M059J (cell line): ENCODE results near the gene HCN3. TPM values are rescaled to one million over a fixed set of nuclear protein-coding genes. Genes with fewer than 3 reads are reported as not detected.

Experiments used
- DNase-seq: peaks from one replicate; pipeline ENCODE4 v3.0.0-alpha.2; 2012; ENCODE audit warnings: low read depth
- total RNA-seq: library from RNA; depleted of rRNA; stranded (reverse); fragments of >200 nt; shearing (Covaris generic); gene quantifications from 2 replicates; pipeline ENCODE4 v1.2.3, GENCODE V29; 2014

HCN3 gene
- total RNA-seq, 1 experiment from 2014 or later: 1.7 TPM

- DNase-seq: no peak
Observed at GRCh38 chr1:155254228-155254713, 23.0 kb upstream of the HCN3 start.

GRCh38 chr1:155254714-155255242 lies 22.5 kb upstream of the HCN3 start:
- DNase-seq: peak; percentile 34

DNA sequence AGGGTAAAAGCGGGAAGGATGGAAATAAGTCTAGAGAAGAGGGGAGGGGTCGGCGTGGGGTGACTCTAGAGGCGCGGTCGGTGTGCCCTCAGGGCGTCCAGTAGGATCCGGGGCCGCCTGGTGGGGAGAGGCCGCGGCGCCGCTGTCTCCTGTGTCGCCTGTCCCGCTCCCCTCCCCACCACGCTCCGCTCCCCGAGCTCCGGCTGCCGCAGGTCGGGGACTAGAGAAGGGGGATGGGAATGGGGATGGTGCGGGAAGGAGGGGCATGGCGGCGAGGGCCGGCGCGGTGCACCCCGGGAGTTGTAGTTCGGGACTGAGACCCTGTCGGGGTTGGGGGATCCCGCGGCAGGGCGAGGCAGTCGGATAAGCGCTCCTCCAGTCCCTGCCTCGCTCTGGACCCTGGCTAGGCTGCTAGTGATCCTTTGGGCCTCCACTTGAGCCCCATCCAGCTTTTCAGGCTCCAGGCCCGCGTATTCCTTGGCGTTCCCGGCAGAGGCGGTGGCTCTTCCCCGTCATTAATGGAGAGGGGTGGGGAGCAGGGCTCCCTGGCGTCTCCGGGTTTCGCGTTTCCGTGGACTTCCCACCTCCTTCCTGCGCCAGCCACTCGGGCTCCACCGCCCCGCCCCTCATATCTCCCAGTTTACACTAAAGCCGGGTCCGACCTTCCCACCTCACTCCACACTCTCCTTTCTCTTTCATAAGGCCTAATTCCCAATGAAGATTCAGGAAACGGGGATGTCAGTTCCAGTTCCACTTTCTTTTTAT lies 21.8 kb upstream of the HCN3 start, which contains the start of gene ENTREP3:
TSS of gene ENTREP3 (minus strand) at position 241 of the 765 bp plus-strand sequence. CDS start 606 bp downstream, outside the sequence.
- peak; percentile 84 for DNase-seq

DNA sequence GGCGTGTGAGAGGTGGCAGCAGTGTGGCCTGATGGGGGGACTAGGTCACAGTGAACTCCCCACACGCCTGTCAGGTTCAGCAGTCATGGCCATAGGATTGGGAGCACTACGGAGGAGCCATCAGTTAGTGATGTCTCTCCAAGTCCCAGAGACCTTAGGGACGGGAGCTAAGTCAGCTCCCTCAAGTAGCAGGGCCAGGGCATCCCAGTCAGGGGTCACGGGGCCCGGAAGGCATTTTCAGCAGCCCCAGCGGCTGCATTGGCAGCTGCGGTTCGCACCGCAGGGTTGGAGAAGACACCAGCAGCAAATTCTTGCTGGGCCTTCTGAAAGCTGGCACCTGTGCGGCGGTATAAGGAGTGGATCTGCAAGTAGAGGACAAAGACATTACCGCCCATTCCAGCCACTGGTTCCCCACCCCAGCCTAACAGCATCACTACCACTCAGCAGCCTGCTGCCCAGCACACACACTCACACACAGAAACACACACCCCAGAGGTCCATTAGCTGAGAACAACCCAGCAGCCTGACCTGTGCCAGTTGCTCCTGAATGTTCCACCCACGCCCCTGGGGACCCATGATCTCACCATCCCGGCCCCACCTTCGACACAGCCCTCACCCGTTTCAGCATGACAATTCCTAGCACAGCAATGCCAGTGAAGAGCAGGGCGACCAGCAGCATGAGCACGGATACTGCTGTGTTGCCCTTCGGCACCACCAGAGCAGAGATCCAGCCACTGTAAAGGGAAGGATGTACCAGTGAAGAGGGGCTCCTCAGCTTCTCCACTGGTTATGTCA lies 21.0 kb upstream of the HCN3 start:
- no peak for DNase-seq

DNA sequence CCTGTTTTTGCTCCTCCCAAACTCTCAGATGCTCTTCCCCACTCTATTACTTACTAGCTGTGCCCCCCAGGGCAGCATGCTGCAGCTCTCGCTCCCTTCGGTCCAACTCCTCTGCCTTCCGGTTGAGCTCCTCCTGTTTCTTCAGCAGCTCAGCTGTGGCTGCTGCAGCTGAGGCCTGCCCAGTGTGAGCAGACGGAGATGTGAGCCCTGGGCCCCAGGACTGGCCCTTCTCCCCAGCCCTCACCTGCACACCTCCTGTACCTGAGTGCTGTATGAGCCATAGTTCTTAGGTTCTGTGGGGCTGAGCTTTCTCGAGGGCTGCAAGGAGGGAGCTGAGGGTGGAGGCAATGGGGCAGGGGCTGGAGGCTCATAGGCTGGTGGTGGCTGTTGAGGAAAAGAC lies 17.0 kb upstream of the HCN3 start:
- no peak for DNase-seq

DNA sequence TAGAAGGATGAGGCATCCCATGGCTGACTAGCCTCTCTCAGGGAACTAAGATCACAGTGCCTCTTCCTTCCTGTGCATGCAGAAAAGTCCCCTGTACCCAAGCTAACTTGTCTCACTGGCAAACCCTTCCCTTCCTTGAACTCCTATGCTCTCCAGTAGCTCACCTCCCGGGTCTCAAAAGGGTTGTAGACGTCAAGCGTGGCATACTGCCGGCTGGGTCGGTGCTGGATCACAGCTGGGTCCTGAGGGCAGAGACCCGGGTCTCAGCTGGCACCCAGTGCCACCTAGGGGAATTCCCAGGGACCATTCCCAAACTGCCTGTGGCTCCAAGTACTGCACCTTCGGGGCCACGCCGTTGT lies 15.8 kb upstream of the HCN3 start:
- DNase-seq: no peak

- DNase-seq: peak; percentile 99
Observed at GRCh38 chr1:155261852-155262673, 15.2 kb upstream of the HCN3 start, which contains the start of gene SCAMP3. SCAMP3 (minus strand) TSS chr1:155262360; CDS start chr1:155262151, 209 bp downstream.

GRCh38 chr1:155263067-155263466 lies 14.2 kb upstream of the HCN3 start:
- no peak for DNase-seq

DNA sequence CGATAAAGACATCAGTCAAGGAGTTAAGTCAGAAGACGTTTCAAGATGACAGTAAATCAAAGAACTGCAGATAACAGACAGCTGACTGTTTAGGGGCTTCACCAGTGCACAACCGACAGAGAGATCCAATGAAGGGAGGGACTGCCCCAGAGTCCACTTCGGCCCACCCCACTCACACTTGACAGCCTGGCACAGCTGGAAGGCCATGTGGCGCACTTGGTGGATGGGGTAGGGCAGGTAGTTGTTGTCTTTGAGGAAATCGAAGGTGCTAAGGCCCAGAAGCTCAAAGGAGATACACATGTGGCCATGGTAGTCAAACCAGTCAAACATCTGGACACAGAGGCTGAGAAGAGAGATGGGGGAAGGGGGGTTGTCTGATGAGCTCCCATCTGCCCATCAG lies 10.7 kb upstream of the HCN3 start:
- DNase-seq: no peak

DNA sequence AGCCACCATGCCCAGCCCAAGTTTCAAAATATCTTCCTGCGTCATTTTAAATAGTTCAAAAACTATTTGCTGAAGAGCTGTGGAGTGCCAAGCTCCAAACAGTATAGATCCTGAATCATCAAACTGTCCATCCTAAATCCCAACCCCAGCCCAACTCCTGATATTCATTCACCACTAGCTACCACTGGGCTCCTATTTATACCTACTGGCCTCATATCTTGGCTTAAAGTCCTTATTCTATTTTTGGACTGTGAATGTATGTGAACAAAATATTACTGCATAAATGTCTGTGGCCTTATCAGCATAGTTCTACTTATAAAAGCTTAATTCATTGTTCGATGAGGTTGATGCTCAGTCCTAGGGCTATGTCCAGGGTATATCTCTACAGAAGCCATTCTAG lies 9.9 kb upstream of the HCN3 start:
- no peak for DNase-seq

DNA sequence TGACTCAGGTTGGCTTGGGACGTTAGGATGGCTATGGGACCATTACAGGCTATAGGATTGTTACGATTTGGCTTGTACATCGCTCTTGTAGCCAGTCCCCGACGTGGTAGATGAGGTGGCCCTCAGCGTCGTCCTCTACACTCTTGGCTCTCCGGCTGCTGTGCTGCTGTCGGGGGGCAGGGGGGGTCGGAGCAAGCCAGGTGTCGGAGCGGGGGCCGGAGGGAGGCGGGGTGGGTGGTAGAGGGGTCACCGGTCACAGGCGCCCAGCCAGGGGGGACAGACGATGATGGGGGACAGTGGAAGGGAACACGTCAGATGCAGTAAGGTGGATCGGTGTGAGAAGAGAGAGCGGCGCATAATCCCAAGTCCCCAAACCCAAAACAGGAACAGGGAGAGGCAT lies 8.6 kb upstream of the HCN3 start:
- DNase-seq: no peak

DNA sequence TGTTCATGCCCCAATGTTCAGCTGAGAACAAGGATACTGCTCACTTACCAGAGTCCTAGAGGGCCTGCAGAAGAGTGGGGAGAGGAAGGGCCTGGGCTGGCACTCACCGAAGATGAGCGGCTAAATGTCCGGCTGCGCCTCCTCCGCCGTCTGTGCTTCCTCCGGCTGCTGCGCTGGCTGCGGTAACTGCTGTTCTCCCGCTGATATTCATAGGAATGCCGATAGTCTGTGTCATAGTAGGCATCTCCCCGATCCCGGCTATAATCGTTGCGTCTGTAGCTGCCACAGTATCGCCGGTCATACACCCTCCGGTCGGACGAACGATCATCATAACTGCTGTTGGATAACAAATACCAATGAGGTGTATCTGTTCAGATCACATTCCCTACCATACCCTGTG lies 7.9 kb upstream of the HCN3 start:
- DNase-seq: no peak

DNA sequence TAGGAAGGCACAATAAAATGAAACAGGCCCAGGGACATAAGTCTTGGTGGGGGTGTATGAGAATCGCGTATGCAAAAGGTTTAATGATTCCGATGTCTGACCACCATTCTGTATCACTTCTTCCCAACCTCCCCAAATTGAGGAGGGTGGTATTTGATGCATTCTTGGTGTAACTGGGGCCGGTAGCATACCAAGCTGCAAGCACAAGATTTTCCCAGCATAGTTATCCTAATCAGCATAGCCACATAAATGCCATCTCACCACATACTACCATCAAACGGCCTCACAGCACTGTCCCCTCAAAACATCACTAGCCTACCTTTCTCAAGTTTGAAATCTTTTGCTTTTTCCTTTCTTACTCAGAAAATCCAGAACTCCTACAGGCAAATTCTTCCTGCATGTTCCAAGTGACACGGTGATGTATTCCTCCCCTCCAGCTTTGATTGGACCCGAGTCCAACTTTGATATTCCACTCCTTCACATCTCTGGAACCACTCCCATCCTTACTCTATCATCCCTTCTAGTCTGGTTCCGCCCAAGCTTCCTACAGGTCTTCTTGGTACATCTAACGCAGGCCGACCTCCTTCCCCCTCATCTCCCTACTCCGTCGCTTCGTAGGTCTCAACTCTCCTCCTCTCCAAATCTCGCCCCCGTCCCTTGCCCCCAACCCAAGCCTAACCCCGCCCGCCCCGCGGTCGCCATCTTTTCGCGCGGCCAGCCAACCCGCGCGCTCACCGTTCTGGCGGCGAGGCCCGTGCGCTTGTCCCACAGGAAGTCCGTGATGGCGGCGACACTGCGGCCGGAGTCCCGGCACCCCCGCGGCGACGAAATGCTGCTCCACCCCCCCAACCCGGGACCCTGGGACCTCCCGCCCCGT lies 4.6 kb upstream of the HCN3 start:
- DNase-seq: peak; percentile 64

- peak; percentile 92 for DNase-seq
Observed at GRCh38 chr1:155273343-155274245, 3.7 kb upstream of the HCN3 start, which contains the start of gene CLK2. CLK2 (minus strand) TSS chr1:155273504; CDS start chr1:155270977, 2,527 bp downstream.

GRCh38 chr1:155277902-155278688 lies 832 bp downstream of the HCN3 start:
- DNase-seq: peak; percentile 33

DNA sequence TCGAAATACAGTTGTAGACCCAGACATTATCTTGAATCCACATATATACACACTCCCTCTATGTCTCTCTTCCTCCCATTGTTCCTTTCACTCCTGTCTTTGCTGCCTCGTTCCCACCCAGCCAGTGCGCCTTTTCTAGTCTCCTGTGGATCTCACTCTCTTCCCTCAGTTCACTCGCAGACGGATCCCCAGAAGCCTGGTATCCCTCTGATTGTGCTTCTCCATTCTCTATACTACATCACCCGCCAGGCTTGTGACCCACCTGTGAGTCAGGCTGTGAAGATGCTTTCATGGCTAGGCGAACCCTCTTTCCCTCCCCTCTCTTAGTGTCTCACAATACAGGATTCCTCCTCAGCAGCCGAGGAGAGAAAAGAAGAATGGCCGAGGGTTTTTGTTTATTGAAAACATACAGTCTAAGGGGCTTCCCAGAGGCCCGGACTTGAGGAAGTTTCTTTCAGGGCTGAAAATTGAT lies 1.5 kb downstream of the HCN3 start:
- DNase-seq: no peak

- DNase-seq: no peak
Observed at GRCh38 chr1:155279268-155279667, 2.0 kb downstream of the HCN3 start.

DNA sequence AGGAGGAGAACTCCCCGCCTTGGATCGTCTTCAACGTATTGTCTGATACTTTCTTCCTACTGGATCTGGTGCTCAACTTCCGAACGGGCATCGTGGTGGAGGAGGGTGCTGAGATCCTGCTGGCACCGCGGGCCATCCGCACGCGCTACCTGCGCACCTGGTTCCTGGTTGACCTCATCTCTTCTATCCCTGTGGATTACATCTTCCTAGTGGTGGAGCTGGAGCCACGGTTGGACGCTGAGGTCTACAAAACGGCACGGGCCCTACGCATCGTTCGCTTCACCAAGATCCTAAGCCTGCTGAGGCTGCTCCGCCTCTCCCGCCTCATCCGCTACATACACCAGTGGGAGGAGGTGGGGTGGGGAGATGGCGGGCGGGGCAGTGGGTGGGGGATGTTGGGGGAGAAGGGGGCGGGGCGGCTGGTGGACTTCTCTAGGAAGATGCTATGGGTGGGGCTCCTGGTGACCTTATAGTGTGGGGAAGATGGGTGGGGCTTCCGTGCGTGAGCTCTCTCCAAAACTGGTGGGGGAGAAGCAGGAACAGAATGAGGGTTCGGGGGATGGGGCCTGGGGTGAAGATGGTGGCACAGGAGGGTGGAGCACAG lies 5.3 kb downstream of the HCN3 start:
- no peak for DNase-seq
